IMR-90 (cell line): Measurements from ENCODE around the gene TFEB. TPM values are rescaled to one million over a fixed set of nuclear protein-coding genes. Genes with fewer than 3 reads are reported as not detected.

Experiments used
- ATAC-seq: fragments of 200-7000 bp; cut with Tn5 transposase; 2 replicates; pipeline ENCODE4 v1.9.1; 2020; ENCODE audit warnings: low read depth, mild to moderate bottlenecking, moderate library complexity
- BruUV-seq: library from RNA; stranded (reverse); fragments of 400-500 nt; replicated peaks from 2 replicates; lab custom pipeline; 2021; lab: Mats Ljungman, UMichigan
- CTCF ChIA-PET: fragments of 300-600 bp; formaldehyde crosslinking; extraction: SDS; loops from one replicate; lab custom pipeline; 2021; ENCODE audit warnings: antibody characterized with exemption; lab: Yijun Ruan, JAX
- POLR2A ChIA-PET: fragments of 300-600 bp; sonication (Branson Sonifier 250); formaldehyde crosslinking; loops from one replicate; lab custom pipeline; 2022; ENCODE audit warnings: antibody characterized with exemption; ENCODE audit not compliant: unreplicated experiment; lab: Charles Lee
- DNase-seq: peaks from one replicate; pipeline ENCODE4 v3.0.0; 2013
- H2AFZ ChIP-seq: replicated peaks from 2 replicates; pipeline ENCODE3; 2013; ENCODE audit warnings: low read length, mild to moderate bottlenecking; ENCODE audit not compliant: poor library complexity
- H2AK5ac ChIP-seq: 2 replicates; pipeline ENCODE4 v1.6.1; 2013; ENCODE audit warnings: low read depth, low read length, inconsistent platforms
- H2AK9ac ChIP-seq: replicated peaks from 2 replicates; pipeline ENCODE3; 2013; ENCODE audit warnings: mild to moderate bottlenecking, low read depth, low read length, moderate library complexity; ENCODE audit not compliant: poor library complexity
- H2BK120ac ChIP-seq: 2 replicates; pipeline ENCODE4 v1.6.1; 2013; ENCODE audit warnings: low read depth, low read length, inconsistent platforms
- H2BK15ac ChIP-seq: 3 replicates; pipeline ENCODE4 v1.6.1; 2013; ENCODE audit warnings: low read depth, low read length, inconsistent platforms
- H2BK20ac ChIP-seq: 2 replicates; pipeline ENCODE4 v1.6.1; 2013; ENCODE audit warnings: low read depth, mild to moderate bottlenecking, inconsistent platforms, low read length, moderate library complexity
- H2BK5ac ChIP-seq: 2 replicates; pipeline ENCODE4 v1.6.1; 2013; ENCODE audit warnings: mild to moderate bottlenecking, low read depth, low read length, inconsistent platforms; ENCODE audit not compliant: poor library complexity, severe bottlenecking
- H3K14ac ChIP-seq: replicated peaks from 2 replicates; pipeline ENCODE4 v1.6.1; 2013; ENCODE audit warnings: low read depth, low read length, inconsistent platforms
- H3K18ac ChIP-seq: 2 replicates; pipeline ENCODE4 v1.6.1; 2013; ENCODE audit warnings: low read depth, low read length, control low read depth
- H3K23ac ChIP-seq: 2 replicates; pipeline ENCODE4 v1.6.1; 2013; ENCODE audit warnings: low read depth, low read length, inconsistent platforms
- H3K27ac ChIP-seq: 2 replicates; pipeline ENCODE4 v1.5.1; 2013; ENCODE audit warnings: mild to moderate bottlenecking, control low read depth, low read length; ENCODE audit not compliant: insufficient read depth
- H3K27me3 ChIP-seq: 2 replicates; pipeline ENCODE4 v1.6.1; 2013; ENCODE audit warnings: low read length; ENCODE audit not compliant: control insufficient read depth, insufficient read depth
- H3K36me3 ChIP-seq: 2 replicates; pipeline ENCODE4 v1.6.1; 2013; ENCODE audit warnings: low read length, mixed read lengths; ENCODE audit not compliant: control insufficient read depth, insufficient read depth
- H3K4ac ChIP-seq: 2 replicates; pipeline ENCODE4 v1.6.1; 2013; ENCODE audit warnings: low read depth, low read length, inconsistent platforms
- H3K4me1 ChIP-seq: 2 replicates; pipeline ENCODE4 v1.6.1; 2013; ENCODE audit warnings: low read length, mixed read lengths; ENCODE audit not compliant: control insufficient read depth, insufficient read depth
- H3K4me2 ChIP-seq: 2 replicates; pipeline ENCODE4 v1.6.1; 2013; ENCODE audit warnings: low read depth, mild to moderate bottlenecking, control low read depth, low read length, moderate library complexity
- H3K4me3 ChIP-seq: 2 replicates; pipeline ENCODE4 v1.5.1; 2013; ENCODE audit warnings: low read depth, mild to moderate bottlenecking, control low read depth, low read length, moderate library complexity; ENCODE audit not compliant: insufficient read depth
- H3K56ac ChIP-seq: 2 replicates; pipeline ENCODE4 v1.6.1; 2013; ENCODE audit warnings: low read length, inconsistent platforms; ENCODE audit not compliant: insufficient read depth; ENCODE audit errors: extremely low read depth
- H3K79me1 ChIP-seq, 2 experiments: 2 replicates each; pipeline ENCODE4 v1.6.1; 2013; ENCODE audit warnings: low read length in 2 of 2, inconsistent platforms in 1 of 2, low read depth in 1 of 2
- H3K9ac ChIP-seq: 2 replicates; pipeline ENCODE4 v1.6.1; 2013; ENCODE audit warnings: low read depth, low read length, control low read depth
- H3K9me1 ChIP-seq: 2 replicates; pipeline ENCODE4 v1.6.1; 2013; ENCODE audit warnings: low read length, inconsistent platforms; ENCODE audit not compliant: insufficient read depth
- H3K9me3 ChIP-seq: 2 replicates; pipeline ENCODE4 v1.6.1; 2013; ENCODE audit warnings: low read length; ENCODE audit not compliant: control insufficient read depth, insufficient read depth
- H4K20me1 ChIP-seq: 2 replicates; pipeline ENCODE4 v1.6.1; 2013; ENCODE audit warnings: low read length, inconsistent platforms; ENCODE audit not compliant: insufficient read depth
- H4K5ac ChIP-seq: 2 replicates; pipeline ENCODE4 v1.6.1; 2013; ENCODE audit warnings: mild to moderate bottlenecking, low read depth, low read length, control low read depth
- H4K8ac ChIP-seq, 2 experiments: 2 replicates each; pipeline ENCODE4 v1.6.1; 2013; ENCODE audit warnings: low read depth in 2 of 2, low read length in 2 of 2, control low read depth in 1 of 2, inconsistent platforms in 1 of 2
- H4K91ac ChIP-seq: 2 replicates; pipeline ENCODE4 v1.6.1; 2013; ENCODE audit warnings: low read depth, low read length, inconsistent platforms; ENCODE audit not compliant: insufficient read depth
- CEBPB ChIP-seq: IDR thresholded peaks from 2 replicates; pipeline ENCODE4 v1.6.1; 2012; ENCODE audit warnings: low read depth, low read length, improper control_type of control experiment
- FOS ChIP-seq: fragments of 150-350 bp; IDR thresholded peaks from 2 replicates; pipeline ENCODE4 v1.6.1; 2016; ENCODE audit warnings: low read depth, low read length
- MAFK ChIP-seq: IDR thresholded peaks from 2 replicates; pipeline ENCODE4 v1.6.1; 2012; ENCODE audit warnings: low read depth, low read length, improper control_type of control experiment
- MAZ ChIP-seq: IDR thresholded peaks from 2 replicates; pipeline ENCODE4 v1.6.1; 2012; ENCODE audit warnings: low read depth, mild to moderate bottlenecking, low read length, improper control_type of control experiment, moderate library complexity, borderline replicate concordance
- MXI1 ChIP-seq: IDR thresholded peaks from 2 replicates; pipeline ENCODE4 v1.6.1; 2012; ENCODE audit warnings: low read depth, mild to moderate bottlenecking, low read length, moderate library complexity, borderline replicate concordance
- NFE2L2 ChIP-seq: fragments of 150-350 bp; IDR thresholded peaks from 2 replicates; pipeline ENCODE4 v1.6.1; 2016; ENCODE audit warnings: low read depth, mild to moderate bottlenecking, low read length
- POLR2A ChIP-seq: IDR thresholded peaks from 2 replicates; pipeline ENCODE4 v1.6.1; 2012; ENCODE audit warnings: mild to moderate bottlenecking, low read depth, low read length
- RAD21 ChIP-seq: IDR thresholded peaks from 2 replicates; pipeline ENCODE4 v1.6.1; 2012; ENCODE audit warnings: low read length, improper control_type of control experiment
- SMC3 ChIP-seq: fragments of 150-350 bp; IDR thresholded peaks from 2 replicates; pipeline ENCODE4 v1.6.1; 2016; ENCODE audit warnings: low read depth, mild to moderate bottlenecking, antibody characterized with exemption, low read length, moderate library complexity
- WGBS, 2 experiments: methylation state at CpG; one replicate each; pipeline versions ENCODE4 v1.1.5 to v1.1.7; 2013; ENCODE audit warnings: missing lambda C conversion rate in 2 of 2; ENCODE audit not compliant: insufficient read length in 1 of 2; ENCODE audit errors: extremely low coverage in 2 of 2; 5-methylcytosine and 5-hydroxymethylcytosine counted together
- dilution Hi-C: fragments of 300-500 bp; cut with HindIII; formaldehyde crosslinking; loops from one replicate; pipeline ENCODE4 v1.14.3; 2018; ENCODE audit warnings: low sequenced_read_pairs; ENCODE audit not compliant: unreplicated experiment
- in situ Hi-C: fragments of 300-500 bp; cut with MboI; formaldehyde crosslinking; loops from 3 replicates; pipeline ENCODE4 v1.14.3; 2019; ENCODE audit warnings: low sequenced_read_pairs, inconsistent platforms, mixed read lengths
- intact Hi-C: fragments of 100-400 bp; cut with micrococcal nuclease; formaldehyde crosslinking; loops from 2 replicates; pipeline ENCODE4 v1.10.0; 2022
- polyA plus RNA-seq, 3 experiments: library from polyadenylated mRNA; depleted of rRNA; stranded (reverse); fragments of >200 nt; gene quantifications; 2 replicates each; pipeline ENCODE4 v1.2.3, GENCODE V29; 2012; ENCODE audit warnings: low replicate concordance in 1 of 3
- total RNA-seq: library from RNA; depleted of rRNA; stranded (reverse); fragments of >200 nt; gene quantifications from 2 replicates; pipeline ENCODE4 v1.2.3, GENCODE V29; 2012
- TF ChIP-seq, protein P1 (sequence below): fragments of 150-350 bp; IDR thresholded peaks from 2 replicates; pipeline ENCODE4 v1.6.1; 2016; ENCODE audit warnings: low read depth, mild to moderate bottlenecking, low read length, moderate library complexity, borderline replicate concordance
- TF ChIP-seq, protein P2 (sequence below): fragments of 150-350 bp; IDR thresholded peaks from 2 replicates; pipeline ENCODE4 v1.6.1; 2017; ENCODE audit warnings: mild to moderate bottlenecking, antibody characterized with exemption, low read length, low read depth

TFEB gene
- total and polyA plus RNA-seq, 2 of the 4 experiments (the other 2 are of a cell fraction) = 4.5 to 4.9 TPM

DNA sequence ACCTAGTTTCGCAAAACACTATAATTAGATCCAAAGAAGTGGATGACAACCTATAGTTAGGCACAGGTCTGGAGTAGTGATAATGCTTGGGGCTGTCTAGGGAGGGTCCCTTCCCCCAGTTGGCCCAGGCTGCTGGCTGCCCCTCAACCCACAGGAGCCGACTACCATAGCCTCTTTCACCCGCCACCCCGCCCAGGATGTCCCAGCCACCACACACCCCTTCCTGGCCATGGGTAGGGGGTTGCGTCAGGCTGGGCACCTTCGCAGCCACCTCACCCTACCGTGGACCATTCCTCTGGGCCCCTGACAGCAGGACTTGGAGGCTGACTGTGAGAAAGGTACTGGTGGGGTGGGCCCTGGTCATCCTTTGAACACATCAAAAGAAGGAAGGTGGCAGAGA lies 8.5 kb downstream of the TFEB start:
- H3K79me1 ChIP-seq = peaks cover 6 to 21% of the 10 kb centered on the region in 2 experiments; a peak in 3 of 4 replicates
- H2AFZ ChIP-seq = no peak overlapping the region
- H3K27me3 ChIP-seq = no peaks in the 10 kb centered on the region
- no peak overlapping the region for H2BK5ac ChIP-seq
- no peak overlapping the region for H3K14ac ChIP-seq
- no peak overlapping the region for H2AK9ac ChIP-seq
- ChIA-PET POLR2A (no interaction called here), CTCF (no interaction called here)
- DNase-seq (no peak), ATAC-seq (no peak)
- no peak overlapping the region for H4K8ac ChIP-seq
- no peak overlapping the region for H3K23ac ChIP-seq
- H3K56ac ChIP-seq = no peak overlapping the region
- H4K5ac ChIP-seq = no peak overlapping the region
- peaks cover 20% of the 10 kb centered on the region for H3K4me1 ChIP-seq
- no peak overlapping the region for H3K9ac ChIP-seq
- intact Hi-C loops (no loop called here), dilution Hi-C loops (no loop called here), in situ Hi-C loops (no loop called here)
- no peaks in the 10 kb centered on the region for H3K36me3 ChIP-seq
- no peaks in the 10 kb centered on the region for H4K20me1 ChIP-seq
- H3K4me3 ChIP-seq = no peak overlapping the region
- H2BK120ac ChIP-seq = no peak overlapping the region
- TF ChIP-seq MAZ (no peak), POLR2A (no peak), RAD21 (no peak), FOS (no peak), MAFK (no peak), CEBPB (no peak), NFE2L2 (no peak), SMC3 (no peak), MXI1 (no peak)
- TF ChIP-seq, protein P1, sequence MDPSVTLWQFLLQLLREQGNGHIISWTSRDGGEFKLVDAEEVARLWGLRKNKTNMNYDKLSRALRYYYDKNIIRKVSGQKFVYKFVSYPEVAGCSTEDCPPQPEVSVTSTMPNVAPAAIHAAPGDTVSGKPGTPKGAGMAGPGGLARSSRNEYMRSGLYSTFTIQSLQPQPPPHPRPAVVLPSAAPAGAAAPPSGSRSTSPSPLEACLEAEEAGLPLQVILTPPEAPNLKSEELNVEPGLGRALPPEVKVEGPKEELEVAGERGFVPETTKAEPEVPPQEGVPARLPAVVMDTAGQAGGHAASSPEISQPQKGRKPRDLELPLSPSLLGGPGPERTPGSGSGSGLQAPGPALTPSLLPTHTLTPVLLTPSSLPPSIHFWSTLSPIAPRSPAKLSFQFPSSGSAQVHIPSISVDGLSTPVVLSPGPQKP = no peak
- TF ChIP-seq, protein P2, sequence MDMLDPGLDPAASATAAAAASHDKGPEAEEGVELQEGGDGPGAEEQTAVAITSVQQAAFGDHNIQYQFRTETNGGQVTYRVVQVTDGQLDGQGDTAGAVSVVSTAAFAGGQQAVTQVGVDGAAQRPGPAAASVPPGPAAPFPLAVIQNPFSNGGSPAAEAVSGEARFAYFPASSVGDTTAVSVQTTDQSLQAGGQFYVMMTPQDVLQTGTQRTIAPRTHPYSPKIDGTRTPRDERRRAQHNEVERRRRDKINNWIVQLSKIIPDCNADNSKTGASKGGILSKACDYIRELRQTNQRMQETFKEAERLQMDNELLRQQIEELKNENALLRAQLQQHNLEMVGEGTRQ = no peak
- H2BK15ac ChIP-seq = no peak overlapping the region
- H3K4me2 ChIP-seq = no peak overlapping the region
- H3K18ac ChIP-seq = no peak overlapping the region
- peaks cover 23% of the 10 kb centered on the region for H3K9me1 ChIP-seq
- no peaks in the 10 kb centered on the region for H3K9me3 ChIP-seq
- WGBS, 2 experiments = no CpG with 5 or more reads among the region's 7 CpGs
- no peak overlapping the region for H3K27ac ChIP-seq
- BruUV-seq = no TSS peak
- no peak overlapping the region for H2BK20ac ChIP-seq
- no peak overlapping the region for H4K91ac ChIP-seq
- no peak overlapping the region for H3K4ac ChIP-seq
- H2AK5ac ChIP-seq = no peak overlapping the region
